Activated CD8-positive, alpha-beta T cell treated with anti-CD3 and anti-CD28 coated beads for 36 hours (primary cell): Measurements from ENCODE around the gene HTR2C. TPM values are rescaled to one million over a fixed set of nuclear protein-coding genes. Genes with fewer than 3 reads are reported as not detected.

Source experiments
- ATAC-seq: fragments of 200-7000 bp; cut with Tn5 transposase; one replicate; pipeline ENCODE4 v1.10.0; 2021; ENCODE audit warnings: mild to moderate bottlenecking, moderate library complexity
- CTCF ChIA-PET: fragments of 350-600 bp; sonication (Branson Sonifier 250); formaldehyde crosslinking; loops from one replicate; lab custom pipeline; 2021; ENCODE audit warnings: antibody characterized with exemption; lab: Charles Lee
- POLR2A ChIA-PET: fragments of 350-600 bp; sonication (Branson Sonifier 250); formaldehyde crosslinking; loops from one replicate; lab custom pipeline; 2021; ENCODE audit warnings: antibody characterized with exemption; lab: Charles Lee
- DNase-seq: peaks from one replicate; pipeline ENCODE4 v3.0.0-alpha.2; 2020
- H3K27ac Mint-ChIP-seq: one replicate; pipeline ENCODE4 v1.8.0; 2021; ENCODE audit warnings: mild to moderate bottlenecking, mixed read lengths
- H3K27me3 Mint-ChIP-seq: one replicate; pipeline ENCODE4 v1.8.0; 2021; ENCODE audit warnings: mixed read lengths
- H3K36me3 Mint-ChIP-seq: one replicate; pipeline ENCODE4 v1.8.0; 2021; ENCODE audit warnings: low read depth, mixed read lengths
- H3K4me1 Mint-ChIP-seq: one replicate; pipeline ENCODE4 v1.8.0; 2021; ENCODE audit warnings: low read depth, mixed read lengths
- H3K4me3 Mint-ChIP-seq: one replicate; pipeline ENCODE4 v1.8.0; 2021; ENCODE audit warnings: mild to moderate bottlenecking, moderate library complexity, mixed read lengths
- H3K9me3 Mint-ChIP-seq: one replicate; pipeline ENCODE4 v1.8.0; 2021; ENCODE audit warnings: mixed read lengths
- CTCF ChIP-seq: fragments of 200-600 bp; IDR thresholded peaks from one replicate; pipeline ENCODE4 v1.8.0; 2022; ENCODE audit warnings: antibody characterized with exemption, mild to moderate bottlenecking
- intact Hi-C: fragments of 100-400 bp; cut with micrococcal nuclease; formaldehyde crosslinking; loops from one replicate; pipeline ENCODE4 v1.10.0; 2022
- total RNA-seq, 2 experiments: library from RNA; stranded (reverse); gene quantifications; one replicate each; pipeline ENCODE4 v1.2.3, GENCODE V29; 2021

The HTR2C gene
- not detected for total RNA-seq

GRCh38 chrX:114583646-114584374 is at the start of gene HTR2C:
TSS of gene HTR2C (plus strand) at chrX:114584086. CDS start at chrX:114726937, 142,851 bp downstream.
- POLR2A ChIA-PET = no interaction called here
- intact Hi-C loops = no loop called here
- no peak for TF ChIP-seq CTCF
- H3K27ac Mint-ChIP-seq = no peak within 1 kb of the TSS
- H3K4me3 Mint-ChIP-seq = no peak within 1 kb of the TSS
- no peaks in the 10 kb centered on the region for H3K4me1 Mint-ChIP-seq
- no peak for ATAC-seq
- DNase-seq = no peak
- peaks cover 3% of the 10 kb centered on the region for H3K9me3 Mint-ChIP-seq
- H3K27me3 Mint-ChIP-seq = peaks cover 26% of the 10 kb centered on the region
- no peaks in the 10 kb centered on the region for H3K36me3 Mint-ChIP-seq
- CTCF ChIA-PET = no interaction called here

- intact Hi-C loops = no loop called here
Observed at GRCh38 chrX:114580336-114580735, 3.5 kb upstream of the HTR2C start.

GRCh38 chrX:114581528-114582263 is 2.2 kb upstream of the HTR2C start:
- no peak overlapping the region for H3K4me3 Mint-ChIP-seq
- ChIA-PET CTCF (no interaction called here), POLR2A (no interaction called here)
- ATAC-seq (no peak), DNase-seq (no peak)
- intact Hi-C loops = no loop called here
- no peak overlapping the region for H3K27ac Mint-ChIP-seq
- no peak for TF ChIP-seq CTCF
- no peaks in the 10 kb centered on the region for H3K36me3 Mint-ChIP-seq
- H3K4me1 Mint-ChIP-seq = no peaks in the 10 kb centered on the region
- H3K9me3 Mint-ChIP-seq = peaks cover 3% of the 10 kb centered on the region
- peaks cover 26% of the 10 kb centered on the region for H3K27me3 Mint-ChIP-seq

More at GRCh38 chrX:114580336-114580735, 3.5 kb upstream of the HTR2C start:
- ChIA-PET POLR2A (no interaction called here), CTCF (no interaction called here)
- H3K27me3 Mint-ChIP-seq = peaks cover 26% of the 10 kb centered on the region
- H3K4me3 Mint-ChIP-seq = no peak overlapping the region
- peaks cover 3% of the 10 kb centered on the region for H3K9me3 Mint-ChIP-seq
- no peak for TF ChIP-seq CTCF
- ATAC-seq = no peak
- DNase-seq = no peak
- H3K36me3 Mint-ChIP-seq = no peaks in the 10 kb centered on the region
- no peaks in the 10 kb centered on the region for H3K4me1 Mint-ChIP-seq
- H3K27ac Mint-ChIP-seq = no peak overlapping the region

- H3K9me3 Mint-ChIP-seq = peaks cover 3% of the 10 kb centered on the region
- DNase-seq = no peak
- H3K4me1 Mint-ChIP-seq = no peaks in the 10 kb centered on the region
- intact Hi-C loops = no loop called here
- CTCF ChIA-PET = no interaction called here
- H3K27ac Mint-ChIP-seq = no peak overlapping the region
- ATAC-seq = no peak
- H3K36me3 Mint-ChIP-seq = no peaks in the 10 kb centered on the region
- POLR2A ChIA-PET = no interaction called here
- peaks cover 26% of the 10 kb centered on the region for H3K27me3 Mint-ChIP-seq
- H3K4me3 Mint-ChIP-seq = no peak overlapping the region
- TF ChIP-seq CTCF = no peak
Observed at GRCh38 chrX:114582264-114582632, 1.6 kb upstream of the HTR2C start.
